SW480 (cell line): Measurements from ENCODE around the gene STMP1.
"Not testable (repeated sequence)": the region's sequence is repeated elsewhere in the genome, so short reads cannot be mapped to it uniquely, and the experiment has no call there.

ENCODE experiments used
- DNase-seq: peaks from one replicate; pipeline ENCODE4 v3.0.0-alpha.2; 2016; ENCODE audit warnings: low spot score

STMP1 gene

GRCh38 chr7:135665042-135665441, 2.7 kb downstream of the STMP1 start:
- DNase-seq = no peak

- DNase-seq = no peak
Measured at GRCh38 chr7:135666156-135666555, 3.8 kb downstream of the STMP1 start.

- no peak for DNase-seq
Measured at GRCh38 chr7:135666846-135667245, 4.5 kb downstream of the STMP1 start.

- not testable (repeated sequence) for DNase-seq
Measured at GRCh38 chr7:135667626-135668025, 5.3 kb downstream of the STMP1 start.

- DNase-seq = not testable (repeated sequence)
Measured at GRCh38 chr7:135668852-135669395, 6.6 kb downstream of the STMP1 start.

- no peak for DNase-seq
Measured at GRCh38 chr7:135669774-135670173, 7.5 kb downstream of the STMP1 start.

- DNase-seq = no peak
Measured at GRCh38 chr7:135670179-135670578, 7.9 kb downstream of the STMP1 start.

- peak; percentile 44 for DNase-seq
Measured at GRCh38 chr7:135672560-135673359, 10.4 kb downstream of the STMP1 start.

GRCh38 chr7:135673360-135673706, 11.0 kb downstream of the STMP1 start:
- DNase-seq = no peak

- DNase-seq = no peak
Measured at GRCh38 chr7:135678612-135679575, 16.6 kb downstream of the STMP1 start.

GRCh38 chr7:135681762-135682161, 19.4 kb downstream of the STMP1 start:
- DNase-seq = no peak

GRCh38 chr7:135682191-135682590, 19.9 kb downstream of the STMP1 start:
- DNase-seq = no peak

- DNase-seq = no peak
Measured at GRCh38 chr7:135683609-135684008, 21.3 kb downstream of the STMP1 start.

- no peak for DNase-seq
Measured at GRCh38 chr7:135684136-135684535, 21.8 kb downstream of the STMP1 start.

- no peak for DNase-seq
Measured at GRCh38 chr7:135684699-135685098, 22.4 kb downstream of the STMP1 start.

- DNase-seq = no peak
Measured at GRCh38 chr7:135685306-135686084, 23.2 kb downstream of the STMP1 start.

- no peak for DNase-seq
Measured at GRCh38 chr7:135687466-135687865, 25.2 kb downstream of the STMP1 start.

GRCh38 chr7:135690566-135690965, 28.3 kb downstream of the STMP1 start:
- no peak for DNase-seq

GRCh38 chr7:135692055-135692454, 29.7 kb downstream of the STMP1 start:
- no peak for DNase-seq

GRCh38 chr7:135692606-135693005, 30.3 kb downstream of the STMP1 start:
- not testable (repeated sequence) for DNase-seq

GRCh38 chr7:135693558-135693957, 31.2 kb downstream of the STMP1 start:
- no peak for DNase-seq
